ENCODE data around the gene CCDC78. TPM values are rescaled to one million over a fixed set of nuclear protein-coding genes. Genes with fewer than 3 reads are reported as not detected.

Gene CCDC78
- total and polyA plus RNA-seq, 2 of the 13 experiments (the other 11 are each of a cell fraction or from before 2014, with no cell fraction given), result 0.53 to 1.5 TPM

- Histone ChIP-seq H3K9me3 (ENCODE audit: low read length) (no peaks in the 10 kb centered on the region), H3K4me3 (replicated peaks in 1 of 3; ENCODE audit: insufficient read depth in 1 of 3, low read depth in 2 of 3, low read length in 3 of 3) (no peak overlapping the region), H3K4me1 (ENCODE audit: insufficient read depth, low read length) (no peaks in the 10 kb centered on the region), H3K79me2 (ENCODE audit: insufficient read depth, low read length) (no peaks in the 10 kb centered on the region), H3K27ac (ENCODE audit: extremely low read length, insufficient read depth, low read length) (no peak overlapping the region), H4K20me1 (ENCODE audit: insufficient read depth, low read length) (0 out of 2 replicates have a peak, but pooled peaks cover 2% of the 10 kb centered on the region), H3K4me2 (ENCODE audit: low read depth, low read length) (no peak overlapping the region), H3K9ac (ENCODE audit: insufficient read depth, low read depth, low read length) (no peak overlapping the region), H3K27me3 (ENCODE audit: control insufficient read depth in 1 of 2, insufficient read depth in 2 of 2, low read length in 2 of 2) (no peaks in the 10 kb centered on the region), H3K36me3 (replicated peaks in 1 of 2; ENCODE audit: control insufficient read depth in 1 of 2, insufficient read depth in 2 of 2, low read length in 2 of 2) (peaks cover 3 to 25% of the 10 kb centered on the region in 2 experiments; a peak in 2 of 5 replicates), H2AFZ (ENCODE audit: low read length) (no peak overlapping the region)
- POLR2A ChIA-PET, result interaction anchor here (2.2 kb wide), 1 partner anchor 13 kb away, joined by 7 read pairs; the partner anchor contains the start of gene ANTKMT
- CTCF ChIA-PET (ENCODE audit: low intra/inter-chr PET ratio, low total read pairs), result interaction anchor here (2.7 kb wide), 1 partner anchor 21 kb away, joined by 19 read pairs; no protein-coding TSS in a partner anchor
- FAIRE-seq (no peak), DNase-seq (ENCODE audit: low spot score) (no peak), ATAC-seq (peak; percentile 61)
- WGBS (ENCODE audit: low lambda C conversion rate), result 93% methylated on average over 5 of the region's 34 CpGs
- intact Hi-C loops (cut with micrococcal nuclease; ENCODE audit: unreplicated experiment) (no loop called here), in situ Hi-C loops (cut with HindIII; ENCODE audit: extremely low pct_ligation_motif_present, low pct_unique_long_range_greater_than_20kb) (no loop called here)
- no TSS peak for BruUV-seq (replicated peaks)
- TF ChIP-seq ZBTB33 (CRISPR knock-in tag; IDR thresholded peaks at IDR 0.05) (peak; percentile 98), JDP2 (CRISPR knock-in tag; IDR thresholded peaks at IDR 0.05; ENCODE audit: borderline replicate concordance) (no peak), TRAFD1 (CRISPR knock-in tag; IDR thresholded peaks at IDR 0.05; ENCODE audit: borderline replicate concordance) (no peak), PCBP1 (IDR thresholded peaks at IDR 0.05; ENCODE audit: borderline replicate concordance, low read depth, low read length) (0 out of 2 replicates have a peak, but pooled peaks have one; percentile 6), ZNF768 (CRISPR knock-in tag; IDR thresholded peaks at IDR 0.05) (peak; percentile 34; the same call in 1 of the 2 replicates), ZNF562 (CRISPR knock-in tag; IDR thresholded peaks at IDR 0.05; ENCODE audit: borderline replicate concordance) (no peak), RAD21 (CRISPR knock-in tag; IDR thresholded peaks at IDR 0.05) (peak; percentile 74), HMGXB3 (CRISPR knock-in tag; IDR thresholded peaks at IDR 0.05; ENCODE audit: borderline replicate concordance) (no peak), MXI1 (IDR thresholded peaks at IDR 0.05; ENCODE audit: borderline replicate concordance, low read depth, low read length) (no peak), AGO2 (optimal IDR thresholded peaks at IDR 0.05; ENCODE audit: low read depth, low read length) (peak; percentile 39), ZNF510 (CRISPR knock-in tag; IDR thresholded peaks at IDR 0.05; ENCODE audit: low read depth) (no peak), CTCF (CRISPR knock-in tag; IDR thresholded peaks at IDR 0.05) (peak; percentile 72)
Measured at GRCh38 chr16:733382-734207, 7.4 kb upstream of the CCDC78 start.
